ENCODE measurements around the gene FGFBP2.
"Not testable (repeated sequence)": the region's sequence is repeated elsewhere in the genome, so short reads cannot be mapped to it uniquely, and the experiment has no call there.

The FGFBP2 gene

DNA sequence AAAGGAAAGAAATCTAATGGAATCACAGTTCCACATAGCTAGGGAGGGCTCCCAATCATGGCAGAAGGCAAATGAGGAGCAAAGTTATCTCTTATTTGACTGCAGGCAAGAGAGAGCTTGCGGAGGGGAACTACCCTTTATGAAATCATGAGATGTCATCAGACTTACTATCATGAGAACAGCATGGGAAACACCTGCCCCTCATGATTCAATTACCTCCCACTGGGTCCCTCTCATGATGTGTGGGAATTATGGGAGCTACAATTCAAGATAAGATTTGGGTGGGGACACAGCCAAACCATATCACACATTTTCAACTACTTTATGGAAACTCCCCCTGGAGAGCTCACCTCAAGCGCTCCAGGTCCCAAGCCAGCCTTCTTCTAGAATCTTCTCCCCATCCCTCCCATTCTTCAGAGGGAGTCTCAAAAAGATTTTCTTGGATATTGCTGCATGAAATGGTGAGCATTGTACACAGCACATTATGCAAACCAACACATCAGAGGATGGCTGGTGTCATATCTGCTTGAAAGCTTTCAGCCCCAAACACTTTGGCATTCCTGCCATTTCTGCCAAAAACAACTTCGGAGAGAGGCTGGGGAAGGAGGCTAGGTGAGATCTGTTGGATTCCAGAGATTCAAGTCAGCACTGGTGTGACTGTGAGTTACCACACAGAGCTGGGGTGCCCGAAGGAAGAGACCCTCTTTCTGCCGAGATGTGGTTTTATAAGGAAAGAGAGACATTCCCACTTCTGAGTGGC lies 31.3 kb downstream of the FGFBP2 start:
- DNase-seq (ENCODE audit: extremely low read depth in 1 of 2, low read depth in 1 of 2): no peak

DNA sequence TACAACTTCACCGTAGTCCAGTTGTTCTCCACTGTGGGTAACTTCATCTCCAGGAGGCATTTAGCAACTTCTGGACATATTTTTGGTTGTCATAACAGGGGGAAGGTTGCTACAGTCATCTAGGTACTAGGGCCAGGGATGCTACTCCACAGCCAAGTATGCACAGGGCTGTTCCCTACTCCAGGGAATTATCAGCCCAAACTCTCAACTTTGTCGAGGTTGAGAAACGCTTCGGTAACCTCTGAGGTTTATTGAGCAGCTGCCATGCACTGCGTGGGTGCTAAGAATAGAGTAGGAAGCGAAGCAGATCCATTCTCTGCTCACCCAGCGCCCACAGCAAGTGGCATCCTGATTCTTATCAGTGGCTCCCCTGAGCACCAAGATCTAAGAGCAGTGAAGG lies 32.7 kb downstream of the FGFBP2 start:
- no peak for DNase-seq (ENCODE audit: extremely low read depth in 1 of 2, low read depth in 1 of 2)

DNA sequence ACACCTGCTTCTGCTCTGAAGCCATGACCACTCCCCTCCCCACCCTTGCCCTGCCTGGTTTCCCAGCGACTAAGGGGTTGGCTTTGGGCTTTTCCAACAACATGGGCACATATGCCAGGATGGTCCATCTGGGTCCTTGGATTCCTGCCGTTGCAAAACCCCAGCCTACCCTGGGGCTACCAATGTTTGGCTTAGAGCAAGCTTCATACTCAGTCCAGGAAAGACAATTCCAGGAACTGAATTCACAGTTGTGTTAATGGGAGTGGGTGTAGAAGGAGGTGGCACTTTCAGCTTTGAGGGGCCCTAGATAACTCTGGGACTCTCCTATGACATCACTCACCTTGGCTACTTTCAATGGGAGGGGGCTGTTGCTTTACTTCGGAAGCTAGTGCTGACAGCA lies 33.4 kb downstream of the FGFBP2 start:
- no peak for DNase-seq (ENCODE audit: extremely low read depth in 1 of 2, low read depth in 1 of 2)

DNA sequence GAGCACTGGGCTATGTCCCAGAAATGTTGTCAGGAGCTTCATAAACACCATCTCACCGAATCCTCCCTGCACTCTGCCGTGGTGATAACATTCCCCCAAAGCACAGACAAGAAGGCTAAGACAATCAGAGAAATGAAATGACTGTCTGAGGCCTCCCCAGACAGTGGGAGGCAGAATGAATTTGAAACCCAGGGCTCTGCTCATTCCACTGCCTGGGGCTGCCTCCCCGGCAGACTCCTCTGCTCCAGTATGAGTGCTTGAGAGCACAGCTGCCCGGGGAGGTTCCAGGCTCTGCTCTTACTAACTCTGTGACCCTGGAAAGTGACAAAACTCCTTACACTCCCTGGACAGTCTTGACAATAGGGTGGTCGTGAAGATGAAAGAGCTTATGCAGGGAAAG lies 34.1 kb downstream of the FGFBP2 start:
- no peak for DNase-seq (ENCODE audit: extremely low read depth in 1 of 2, low read depth in 1 of 2)

DNA sequence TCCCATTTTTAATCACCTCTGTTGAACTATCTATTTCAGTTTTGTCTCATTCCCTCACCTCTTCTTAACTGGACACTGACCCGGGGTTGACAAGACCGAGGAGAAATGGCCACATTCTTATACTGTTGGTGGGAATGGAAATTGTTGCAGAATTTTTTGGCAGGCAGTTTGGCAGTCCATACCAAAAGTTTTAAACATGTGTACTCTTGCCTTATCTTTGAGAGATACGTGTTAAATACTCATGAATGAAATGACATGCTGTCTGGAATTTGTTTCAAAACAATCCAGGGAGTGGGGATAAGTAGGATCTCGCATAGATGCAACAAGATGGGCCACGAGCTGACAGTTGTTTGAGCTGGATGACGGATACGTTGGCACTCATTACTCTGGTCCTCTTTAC lies 36.5 kb downstream of the FGFBP2 start:
- no peak for DNase-seq (ENCODE audit: extremely low read depth in 1 of 2, low read depth in 1 of 2)

DNA sequence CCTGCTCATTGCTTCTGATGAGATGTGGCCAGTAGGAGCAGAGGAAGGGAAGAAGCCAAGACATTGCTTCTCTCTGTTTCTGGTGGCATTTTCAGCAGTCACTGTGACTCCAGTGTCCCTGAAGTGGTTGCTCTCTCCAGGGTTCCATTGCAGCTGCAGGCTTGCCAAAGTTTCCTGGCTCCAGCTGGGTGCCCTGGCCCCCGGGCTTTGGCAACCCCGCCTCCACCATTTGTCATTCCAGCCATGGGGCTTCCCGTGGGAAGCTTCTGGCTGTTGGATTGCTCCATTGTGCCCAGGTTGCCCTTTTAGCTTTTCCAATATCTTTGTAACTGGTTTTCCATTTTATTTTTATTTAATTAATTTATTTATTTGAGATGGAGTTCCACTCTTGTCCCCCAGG lies 37.1 kb downstream of the FGFBP2 start:
- no peak for DNase-seq (ENCODE audit: extremely low read depth in 1 of 2, low read depth in 1 of 2)

DNA sequence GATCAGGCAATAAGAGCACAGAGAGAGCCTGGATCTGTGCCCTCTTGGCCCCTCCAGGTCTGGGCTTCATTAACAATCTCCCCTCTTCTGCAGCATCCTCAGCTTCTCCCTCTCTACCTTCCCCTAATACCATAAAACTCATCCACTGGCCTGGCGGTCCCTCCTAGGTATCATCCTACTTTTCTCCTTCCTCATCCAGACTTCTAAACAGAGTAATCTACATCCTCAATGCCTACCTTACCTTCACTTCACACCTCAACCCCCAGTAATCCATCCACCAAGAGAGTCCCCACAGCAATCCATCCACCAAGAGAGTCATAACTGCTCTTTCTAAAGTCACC lies 41.4 kb downstream of the FGFBP2 start:
- no peak for DNase-seq (ENCODE audit: extremely low read depth in 1 of 2, low read depth in 1 of 2)

DNA sequence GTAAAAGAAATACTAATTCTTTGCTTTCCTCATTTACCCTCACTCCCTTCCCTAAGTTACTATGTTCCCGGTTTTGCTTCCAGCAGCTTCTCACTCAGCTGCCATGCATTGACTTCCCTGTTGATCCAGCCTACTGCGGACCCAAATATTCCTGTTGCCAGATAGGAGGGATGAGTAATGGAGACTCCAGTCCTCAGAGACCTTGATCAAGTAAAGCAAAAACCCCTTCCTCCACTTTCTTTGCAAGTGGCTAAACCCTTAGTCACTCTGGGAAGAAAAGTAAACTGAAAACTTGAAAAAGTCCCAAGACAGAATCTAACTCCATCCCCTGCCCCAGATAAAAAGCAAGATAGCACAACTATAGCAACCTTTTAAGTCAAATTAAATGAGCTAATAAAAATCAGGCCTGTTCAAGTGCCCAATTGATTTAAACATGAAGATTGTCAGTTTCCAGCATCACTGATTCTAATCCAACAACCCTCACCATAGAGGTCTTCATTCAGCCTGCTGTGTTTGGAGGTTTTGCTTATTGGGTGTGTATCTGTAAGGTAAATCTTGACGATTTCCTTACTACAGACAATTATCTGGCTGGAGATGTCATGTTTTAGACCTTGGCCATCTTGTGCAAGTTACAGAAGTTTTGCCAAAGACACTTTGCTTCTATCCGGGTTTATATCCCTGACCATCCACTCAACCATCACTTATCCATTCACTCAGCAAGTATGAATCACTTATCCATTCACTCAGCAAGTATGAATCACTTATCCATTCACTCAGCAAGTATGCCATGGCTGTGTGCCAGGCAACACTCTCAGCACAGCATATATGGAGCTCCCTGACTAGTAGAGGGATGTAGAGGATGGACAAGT lies 42.0 kb downstream of the FGFBP2 start:
- DNase-seq (ENCODE audit: extremely low read depth in 1 of 2, low read depth in 1 of 2): no peak

DNA sequence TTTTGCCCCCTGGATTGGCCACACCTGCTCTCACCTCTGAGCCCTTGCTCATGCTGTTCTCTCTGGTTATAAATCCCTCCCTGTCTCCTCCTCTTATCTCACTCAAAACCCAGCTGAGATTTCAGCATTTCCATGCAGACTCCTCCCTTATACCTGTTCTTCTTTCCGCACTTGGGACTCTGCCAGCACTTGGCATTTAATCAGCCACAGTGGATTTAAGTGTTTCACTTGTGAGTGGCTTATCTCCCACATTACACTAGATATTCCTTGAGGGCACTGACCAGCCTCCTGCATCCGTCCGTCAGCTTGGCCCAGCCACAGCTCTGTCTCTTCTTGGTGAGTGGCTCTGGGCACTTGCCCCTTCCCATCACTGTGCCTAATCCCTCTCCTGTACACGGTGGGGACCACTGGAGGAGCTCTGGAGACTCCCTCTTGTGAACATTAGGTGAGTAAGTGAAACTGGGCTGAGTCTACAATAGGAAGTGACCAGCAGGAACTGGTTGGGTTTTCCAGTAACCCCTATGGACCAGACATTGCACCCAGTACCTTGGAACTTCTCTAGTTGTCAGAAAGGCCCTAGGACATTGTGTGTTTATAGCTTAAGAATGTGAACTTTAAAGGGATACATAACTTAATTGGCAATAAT lies 44.4 kb downstream of the FGFBP2 start:
- no peak for DNase-seq (ENCODE audit: extremely low read depth in 1 of 2, low read depth in 1 of 2)

DNA sequence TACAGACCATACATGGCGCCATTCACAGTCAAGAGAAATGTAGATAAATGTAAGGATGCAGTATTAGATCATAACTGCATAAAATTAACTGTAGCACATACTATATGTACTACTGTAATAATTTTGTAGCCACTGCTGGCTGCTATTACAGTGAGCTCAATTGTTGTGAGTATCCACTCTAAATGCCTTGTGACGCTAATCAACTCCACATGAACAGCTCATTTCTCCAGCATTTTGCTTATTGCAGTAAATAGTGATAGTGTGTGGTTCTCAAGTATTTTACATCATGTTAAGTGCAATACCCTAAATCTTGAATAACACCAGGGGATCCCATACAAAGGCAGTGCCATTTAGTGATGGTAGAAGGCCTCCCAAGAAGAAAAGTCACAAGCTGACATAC lies 45.7 kb downstream of the FGFBP2 start:
- DNase-seq (ENCODE audit: extremely low read depth in 1 of 2, low read depth in 1 of 2): no peak

DNA sequence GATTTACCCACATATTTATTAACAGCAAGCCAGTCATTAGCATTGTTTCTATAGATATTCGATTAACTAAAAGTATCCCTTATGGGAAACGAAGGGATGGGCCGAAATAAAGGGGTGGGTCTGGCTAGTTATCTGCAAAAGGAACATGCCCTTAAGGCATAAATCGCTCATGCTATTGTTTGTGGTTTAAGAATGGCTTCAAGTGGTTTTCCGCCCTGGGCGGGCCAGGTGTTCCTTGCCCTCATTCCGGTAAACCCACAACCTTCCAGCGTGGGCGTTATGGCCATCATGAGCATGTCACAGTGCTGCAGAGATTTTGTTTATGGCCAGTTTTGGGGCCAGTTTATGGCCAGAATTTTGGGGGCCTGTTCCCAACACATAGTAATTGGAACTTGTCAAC lies 46.6 kb downstream of the FGFBP2 start:
- not testable (repeated sequence) for DNase-seq (ENCODE audit: extremely low read depth in 1 of 2, low read depth in 1 of 2)

DNA sequence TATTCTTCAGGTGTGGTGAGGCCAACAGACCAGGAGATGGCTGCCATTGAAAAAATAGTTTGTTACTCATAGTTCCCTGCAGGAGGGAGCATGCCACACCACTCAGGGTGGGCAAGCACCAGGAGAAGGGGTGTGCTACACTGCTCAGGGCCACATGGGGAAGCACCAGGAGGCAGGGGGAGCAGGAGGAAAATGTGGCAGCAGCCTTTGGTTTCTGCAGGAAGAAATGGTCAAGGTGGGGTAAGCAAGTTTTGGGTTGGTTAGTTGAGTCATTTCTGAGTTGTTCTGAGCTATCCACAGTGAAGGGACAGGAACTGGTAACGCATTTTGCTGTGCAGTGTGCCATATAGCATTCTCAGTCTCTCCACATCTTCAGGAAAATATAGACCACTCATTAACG lies 48.2 kb downstream of the FGFBP2 start:
- no peak for DNase-seq (ENCODE audit: extremely low read depth in 1 of 2, low read depth in 1 of 2)

DNA sequence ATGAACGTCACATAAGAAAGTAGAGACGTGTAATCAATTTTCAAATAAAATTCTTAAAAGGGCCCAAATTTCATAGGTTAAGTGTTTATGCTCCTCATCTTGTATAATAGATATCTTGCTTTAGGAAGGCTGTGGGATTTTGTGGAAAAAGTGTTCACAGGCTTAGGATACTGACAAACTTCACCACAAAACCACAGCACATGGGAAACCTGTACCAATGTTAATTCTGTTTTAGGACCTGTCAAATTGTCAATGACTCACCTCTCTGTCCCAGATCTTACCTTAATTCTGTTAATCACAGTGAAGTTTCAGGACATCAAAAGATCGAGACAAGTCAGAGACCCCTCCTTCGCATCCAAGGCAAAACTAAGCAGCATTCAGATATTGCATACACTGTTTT lies 48.7 kb downstream of the FGFBP2 start:
- no peak for DNase-seq (ENCODE audit: extremely low read depth in 1 of 2, low read depth in 1 of 2)

DNA sequence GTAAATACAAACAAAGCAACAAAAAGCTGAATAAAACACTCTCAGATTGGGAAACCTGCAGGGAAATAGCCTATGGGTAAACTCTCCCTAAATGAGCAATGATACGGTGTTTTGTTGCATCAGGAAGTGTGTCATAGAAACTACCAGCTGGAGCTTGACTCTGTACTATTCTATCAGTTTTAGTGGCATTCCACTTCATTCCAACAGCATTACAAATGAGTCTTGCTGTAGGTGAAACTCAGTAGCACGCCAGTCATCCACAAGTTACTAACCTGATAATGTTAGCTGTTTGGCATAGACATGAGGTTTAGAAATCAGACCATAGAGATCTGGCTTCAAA lies 49.4 kb downstream of the FGFBP2 start:
- DNase-seq (ENCODE audit: extremely low read depth in 1 of 2, low read depth in 1 of 2): no peak

DNA sequence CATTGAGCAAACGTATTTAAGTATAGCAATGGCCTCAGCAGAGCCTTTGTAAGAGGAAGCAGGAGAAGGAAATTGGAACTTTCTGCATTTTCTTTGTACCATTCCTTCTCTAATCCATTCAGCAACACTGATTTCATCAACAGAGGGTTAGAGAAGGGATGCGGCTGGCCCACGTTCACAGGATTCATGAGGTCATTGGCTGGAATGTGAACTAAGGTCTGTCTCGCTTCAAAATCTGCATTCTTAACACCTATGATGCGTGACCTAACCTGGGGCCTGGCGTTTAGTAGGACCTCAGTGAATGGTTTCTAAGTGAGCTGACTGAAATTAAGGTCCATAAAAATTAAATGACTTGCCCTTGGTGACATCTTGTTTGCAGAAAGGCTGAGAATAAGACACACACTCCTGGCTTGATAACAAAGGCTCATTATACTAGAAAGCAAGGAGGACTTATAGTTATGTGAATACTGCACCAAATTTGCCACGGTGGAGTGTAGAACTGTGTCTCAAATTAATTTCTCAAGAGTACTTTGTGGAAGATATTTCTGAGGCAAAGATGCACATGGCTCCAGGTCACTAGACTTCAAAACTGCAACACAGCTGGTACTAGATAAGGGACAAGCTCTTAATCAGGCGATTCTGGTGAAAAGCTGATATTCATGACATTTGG lies 49.9 kb downstream of the FGFBP2 start:
- DNase-seq (ENCODE audit: extremely low read depth in 1 of 2, low read depth in 1 of 2): no peak

DNA sequence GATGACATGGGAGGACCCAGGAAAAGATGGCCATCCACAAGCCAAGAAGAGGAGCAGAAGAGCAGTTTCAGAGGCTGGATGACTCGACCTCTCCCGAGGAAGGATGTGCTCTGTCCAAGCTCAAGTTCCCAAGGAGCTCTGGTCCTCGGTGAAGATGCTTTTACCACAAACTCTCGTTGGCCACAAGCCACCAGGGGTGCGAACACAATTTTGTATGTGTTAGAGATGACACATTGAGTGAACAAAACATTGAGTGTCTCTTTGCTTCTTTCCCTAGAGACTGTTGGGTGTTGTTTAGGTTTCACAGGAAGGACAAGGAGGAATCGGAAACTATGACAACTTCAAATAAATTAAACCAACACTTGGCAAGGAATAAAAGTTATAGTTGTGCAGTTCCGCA lies 50.7 kb downstream of the FGFBP2 start:
- DNase-seq (ENCODE audit: extremely low read depth in 1 of 2, low read depth in 1 of 2): no peak
